Measurements from ENCODE around the gene BBOX1.
"Not testable (repeated sequence)": the region's sequence is repeated elsewhere in the genome, so short reads cannot be mapped to it uniquely, and the experiment has no call there.

BBOX1 gene

GRCh38 chr11:27138716-27139115 is 98.1 kb downstream of the BBOX1 start:
- no peak for DNase-seq

- no peak for DNase-seq
Measured at GRCh38 chr11:27139742-27140367, 99.2 kb downstream of the BBOX1 start.

GRCh38 chr11:27141576-27141975 is 101.0 kb downstream of the BBOX1 start:
- DNase-seq, result no peak

GRCh38 chr11:27147916-27148315 is 107.3 kb downstream of the BBOX1 start:
- no peak for DNase-seq

- DNase-seq, result no peak
Measured at GRCh38 chr11:27148506-27148905, 107.9 kb downstream of the BBOX1 start.

GRCh38 chr11:27150098-27150497 is 109.5 kb downstream of the BBOX1 start:
- DNase-seq, result no peak

GRCh38 chr11:27153136-27153535 is 112.5 kb downstream of the BBOX1 start:
- peak; percentile 57 for DNase-seq

- peak; percentile 84 for DNase-seq
Measured at GRCh38 chr11:27158456-27159334, 118.1 kb downstream of the BBOX1 start.

GRCh38 chr11:27159335-27159679 is 118.7 kb downstream of the BBOX1 start:
- DNase-seq, result peak; percentile 34

- DNase-seq, result peak; percentile 44
Measured at GRCh38 chr11:27161071-27161470, 120.5 kb downstream of the BBOX1 start.

GRCh38 chr11:27162237-27162636 is 121.6 kb downstream of the BBOX1 start:
- DNase-seq, result no peak

- no peak for DNase-seq
Measured at GRCh38 chr11:27166130-27166529, 125.5 kb downstream of the BBOX1 start.

GRCh38 chr11:27171376-27171958 is 130.9 kb downstream of the BBOX1 start:
- no peak for DNase-seq

GRCh38 chr11:27173545-27173944 is 132.9 kb downstream of the BBOX1 start:
- DNase-seq, result no peak

- DNase-seq, result no peak
Measured at GRCh38 chr11:27174021-27174420, 133.4 kb downstream of the BBOX1 start.

- no peak for DNase-seq
Measured at GRCh38 chr11:27174672-27175210, 134.1 kb downstream of the BBOX1 start.

GRCh38 chr11:27175562-27175961 is 134.9 kb downstream of the BBOX1 start:
- DNase-seq, result not testable (repeated sequence)
